NCI-H2227 (cell line): Measurements from ENCODE around the gene GPR50.

Experiments used
- DNase-seq: peaks from one replicate; lab custom pipeline; 2025; ENCODE audit not compliant: unreplicated experiment; lab: John Stamatoyannopoulos, UW

The GPR50 gene

GRCh38 chrX:151176231-151176750 lies at the start of gene GPR50:
Gene GPR50 (plus strand): TSS chrX:151176584. CDS start chrX:151176722, 138 bp downstream.
- no peak for DNase-seq

GRCh38 chrX:151132531-151132930 lies 43.9 kb upstream of the GPR50 start:
- DNase-seq: no peak

GRCh38 chrX:151151665-151152267 lies 24.6 kb upstream of the GPR50 start:
- DNase-seq: peak; percentile 59

- DNase-seq: peak; percentile 12
Observed at GRCh38 chrX:151153086-151153485, 23.3 kb upstream of the GPR50 start.

GRCh38 chrX:151153667-151154066 lies 22.7 kb upstream of the GPR50 start:
- peak; percentile 17 for DNase-seq

GRCh38 chrX:151155234-151155633 lies 21.1 kb upstream of the GPR50 start:
- DNase-seq: no peak

GRCh38 chrX:151161690-151162089 lies 14.7 kb upstream of the GPR50 start:
- no peak for DNase-seq

GRCh38 chrX:151167791-151168345 lies 8.5 kb upstream of the GPR50 start:
- DNase-seq: no peak

GRCh38 chrX:151169783-151170182 lies 6.6 kb upstream of the GPR50 start:
- no peak for DNase-seq

- no peak for DNase-seq
Observed at GRCh38 chrX:151174581-151175282, 1.7 kb upstream of the GPR50 start.

- DNase-seq: no peak
Observed at GRCh38 chrX:151175283-151176062, 911 bp upstream of the GPR50 start.

- DNase-seq: no peak
Observed at GRCh38 chrX:151177141-151178027, 1.0 kb downstream of the GPR50 start.

GRCh38 chrX:151178746-151179145 lies 2.4 kb downstream of the GPR50 start:
- DNase-seq: no peak

GRCh38 chrX:151180400-151180799 lies 4.0 kb downstream of the GPR50 start:
- DNase-seq: no peak

- no peak for DNase-seq
Observed at GRCh38 chrX:151181088-151181487, 4.7 kb downstream of the GPR50 start.

- DNase-seq: no peak
Observed at GRCh38 chrX:151183233-151183753, 6.9 kb downstream of the GPR50 start.

GRCh38 chrX:151183912-151184565 lies 7.7 kb downstream of the GPR50 start:
- no peak for DNase-seq

- DNase-seq: no peak
Observed at GRCh38 chrX:151184705-151185104, 8.3 kb downstream of the GPR50 start.

GRCh38 chrX:151206871-151207270 lies 30.5 kb downstream of the GPR50 start:
- DNase-seq: no peak

GRCh38 chrX:151225843-151226242 lies 49.5 kb downstream of the GPR50 start:
- no peak for DNase-seq
